K562 (cell line): ENCODE results near the gene MAST4. TPM values are rescaled to one million over a fixed set of nuclear protein-coding genes. Genes with fewer than 3 reads are reported as not detected.

Experiments
- ATAC-seq: fragments of 200-7000 bp; cut with Tn5 transposase; 3 replicates; pipeline ENCODE4 v1.9.1; 2020; ENCODE audit warnings: moderate library complexity
- BruUV-seq: library from RNA; stranded (reverse); fragments of 400-500 nt; replicated peaks from 2 replicates; lab custom pipeline; 2021; lab: Mats Ljungman, UMichigan
- CTCF ChIA-PET: fragments of 300-600 bp; formaldehyde crosslinking; extraction: SDS; loops from one replicate; lab custom pipeline; 2021; ENCODE audit warnings: low intra/inter-chr PET ratio; lab: Yijun Ruan, JAX
- POLR2A ChIA-PET: fragments of 300-600, 350-650 bp; sonication (Branson Sonifier 250); formaldehyde crosslinking; extraction: SDS; loops from one replicate; lab custom pipeline; 2021; ENCODE audit warnings: antibody characterized with exemption, inconsistent platforms; lab: Yijun Ruan, JAX
- DNase-seq, 4 experiments: peaks; one replicate each; pipeline versions ENCODE4 v3.0.0 to v3.0.0-alpha.2; 2011 to 2018; ENCODE audit warnings: low spot score in 3 of 4, mixed read lengths in 3 of 4; ENCODE audit errors: extremely low read depth in 1 of 4
- FAIRE-seq: peaks from 2 replicates; lab custom pipeline; 2011; peaks lifted over from hg19 to GRCh38; lab: Jason Lieb, UNC
- H2AFZ ChIP-seq: 2 replicates; pipeline ENCODE4 v1.6.0; 2011; ENCODE audit warnings: low read depth, low read length, control low read depth, inconsistent platforms
- H3K27ac ChIP-seq: fragments of 200-600 bp; 3 replicates; pipeline ENCODE4 v1.8.0; 2011; ENCODE audit warnings: low read depth, mild to moderate bottlenecking, control low read depth, inconsistent platforms, low read length, moderate library complexity, mixed read lengths; ENCODE audit errors: extremely low read depth
- H3K27me3 ChIP-seq, 2 experiments: fragments of 300-600 bp in 1 of 2; 2 replicates in 1 of 2; 3 replicates in 1 of 2; pipeline versions ENCODE4 v1.6.0 to v1.8.0; 2011; ENCODE audit warnings: inconsistent platforms in 2 of 2, low read length in 2 of 2, mild to moderate bottlenecking in 1 of 2, mixed read lengths in 1 of 2, moderate library complexity in 1 of 2; ENCODE audit not compliant: control insufficient read depth in 2 of 2, insufficient read depth in 2 of 2
- H3K36me3 ChIP-seq: fragments of 300-600 bp; 3 replicates; pipeline ENCODE4 v1.8.0; 2011; ENCODE audit warnings: mild to moderate bottlenecking, low read length, inconsistent platforms; ENCODE audit not compliant: control insufficient read depth, insufficient read depth
- H3K4me1 ChIP-seq, 2 experiments: fragments of 200-600 bp in 1 of 2; replicated peaks in 1 of 2; 2 replicates in 1 of 2; 3 replicates in 1 of 2; pipeline versions ENCODE4 v1.5.1 to v1.8.0; 2011; ENCODE audit warnings: inconsistent platforms in 2 of 2, low read length in 2 of 2, mild to moderate bottlenecking in 1 of 2, mixed read lengths in 1 of 2, moderate library complexity in 1 of 2; ENCODE audit not compliant: control insufficient read depth in 2 of 2, insufficient read depth in 2 of 2
- H3K4me2 ChIP-seq: 2 replicates; pipeline ENCODE4 v1.6.1; 2011; ENCODE audit warnings: low read length, control low read depth, inconsistent platforms, mixed read lengths; ENCODE audit not compliant: insufficient read depth
- H3K4me3 ChIP-seq: fragments of 200-600 bp; sonication (generic), shearing (Covaris generic); 2 replicates; pipeline ENCODE4 v1.5.1; 2016; ENCODE audit warnings: control low read depth, inconsistent platforms
- H3K79me2 ChIP-seq: fragments of 200-600 bp; 3 replicates; pipeline ENCODE4 v1.8.0; 2011; ENCODE audit warnings: low read length, inconsistent platforms; ENCODE audit not compliant: control insufficient read depth, insufficient read depth
- H3K9ac ChIP-seq, 2 experiments: 2 replicates each; pipeline versions ENCODE4 v1.6.0 to v1.6.1; 2011; ENCODE audit warnings: low read depth in 2 of 2, low read length in 2 of 2, control low read depth in 1 of 2, inconsistent platforms in 1 of 2, mild to moderate bottlenecking in 1 of 2, mixed read lengths in 1 of 2; ENCODE audit not compliant: insufficient read depth in 1 of 2
- H3K9me1 ChIP-seq: one replicate; pipeline ENCODE4 v1.6.0; 2011; ENCODE audit warnings: inconsistent platforms, mild to moderate bottlenecking, low read length, moderate library complexity; ENCODE audit not compliant: control insufficient read depth, insufficient read depth
- H3K9me3 ChIP-seq: replicated peaks from 2 replicates; pipeline ENCODE4 v1.5.1; 2011; ENCODE audit warnings: low read depth, low read length, inconsistent platforms; ENCODE audit not compliant: control insufficient read depth, insufficient read depth
- H4K20me1 ChIP-seq: replicated peaks from 2 replicates; pipeline ENCODE4 v1.6.1; 2011; ENCODE audit warnings: low read length, inconsistent platforms, mixed read lengths; ENCODE audit not compliant: control insufficient read depth, insufficient read depth
- ELK1 ChIP-seq: sonication (generic); formaldehyde crosslinking; IDR thresholded peaks from 2 replicates; pipeline ENCODE4 v1.8.1; 2022; ENCODE audit warnings: missing genetic modification reagents
- ETV1 ChIP-seq: fragments of 450-650 bp; conservative IDR thresholded peaks from 2 replicates; pipeline ENCODE4 v1.6.1; 2016; ENCODE audit warnings: missing genetic modification characterization, control low read depth, low read depth, missing compliant biosample characterization
- FOXO4 ChIP-seq: fragments of 450-650 bp; formaldehyde crosslinking; IDR thresholded peaks from 2 replicates; pipeline ENCODE4 v1.4.0; 2020; ENCODE audit warnings: mild to moderate bottlenecking, moderate library complexity
- HMBOX1 ChIP-seq: sonication (generic); IDR thresholded peaks from 2 replicates; pipeline ENCODE4 v1.6.1; 2016
- POLR2AphosphoS5 ChIP-seq: IDR thresholded peaks from 2 replicates; pipeline ENCODE4 v1.6.1; 2011; ENCODE audit warnings: mild to moderate bottlenecking, low read depth, low read length, moderate library complexity; ENCODE audit not compliant: control insufficient read depth, insufficient read depth
- ZNF316 ChIP-seq: fragments of 450-650 bp; IDR thresholded peaks from 2 replicates; pipeline ENCODE4 v1.6.1; 2016
- WGBS: fragments of 100-300 bp; shearing (Covaris generic); methylation state at CpG from one replicate; pipeline ENCODE4 v1.1.6; 2016; ENCODE audit warnings: low coverage, mixed read lengths; ENCODE audit not compliant: insufficient coverage; ENCODE audit errors: missing lambda C conversion rate; 5-methylcytosine and 5-hydroxymethylcytosine counted together
- in situ Hi-C: fragments of 300-500 bp; cut with MboI; formaldehyde crosslinking; loops from 4 replicates; pipeline ENCODE4 v1.15.0; 2018; ENCODE audit warnings: inconsistent platforms, mixed read lengths
- intact Hi-C: fragments of 100-400 bp; cut with micrococcal nuclease; formaldehyde crosslinking; loops from 2 replicates; pipeline ENCODE4 v1.14.2; 2022
- polyA plus RNA-seq, 8 experiments: library from polyadenylated mRNA; depleted of rRNA in 4 of 8; stranded (reverse) in 5 of 8; unstranded in 3 of 8; fragments of >200 nt; fragmentation: Nextera tagmentation in 2 of 8; fragmentation: Illumina TruSeq in 1 of 8; extraction: Ambion mirVana in 2 of 8; extraction: Trizol in 1 of 8; gene quantifications; 2 replicates each; pipeline versions ENCODE4 v1.2.1 to v1.2.3, GENCODE V29; 2011 to 2014; ENCODE audit warnings: inconsistent platforms in 1 of 8, missing spikeins in 1 of 8
- total RNA-seq, 7 experiments: library from RNA; depleted of rRNA in 6 of 7; stranded (reverse); fragments of >200 nt in 6 of 7; fragmentation: Illumina TruSeq in 2 of 7; extraction: Trizol in 2 of 7; gene quantifications; 2 replicates each; pipeline versions ENCODE4 v1.2.1 to v1.2.3, GENCODE V29; 2011 to 2021; ENCODE audit warnings: low replicate concordance in 1 of 7

MAST4 gene
- total and polyA plus RNA-seq, 9 of the 15 experiments (the other 6 are each of a cell fraction or from before 2014, with no cell fraction given): 0.88 to 10.1 (median 5.2) TPM

- Histone ChIP-seq H3K27me3 (no peaks in the 10 kb centered on the region), H3K9me1 (peaks cover 4% of the 10 kb centered on the region), H3K9me3 (no peaks in the 10 kb centered on the region), H3K4me1 (peaks cover 0 to 45% of the 10 kb centered on the region in 2 experiments; a peak in 4 of 5 replicates)
- in situ Hi-C loops (no loop called here), intact Hi-C loops (no loop called here)
- DNase-seq (no peak), FAIRE-seq (no peak), ATAC-seq (no peak)
- no TSS peak for BruUV-seq
- no peak for TF ChIP-seq FOXO4 (CRISPR knock-in tag)
- TF ChIP-seq ZNF316: no peak
- TF ChIP-seq POLR2AphosphoS5: no peak
- TF ChIP-seq, all 486 proteins: peak for 0
- WGBS: 27% methylated on average over 1 of the region's 1 CpG
- Histone ChIP-seq H3K36me3 (no peaks in the 10 kb centered on the region; the same call in 2 of the 3 replicates), H3K4me3 (no peak overlapping the region), H3K9ac (no peak overlapping the region), H3K4me2 (no peak overlapping the region), H3K79me2 (peaks cover 75% of the 10 kb centered on the region), H3K27ac (no peak overlapping the region), H4K20me1 (no peaks in the 10 kb centered on the region), H2AFZ (no peak overlapping the region)
- ChIA-PET CTCF (interaction anchor here (0.6 kb wide), 1 partner anchor 26 kb away, joined by 3 read pairs; no protein-coding TSS in a partner anchor), POLR2A (interaction anchor here (4.1 kb wide), 1 partner anchor 9 kb away, joined by 28 read pairs; no protein-coding TSS in a partner anchor)
Observed at GRCh38 chr5:67013719-67014118, 417.5 kb downstream of the MAST4 start.

GRCh38 chr5:67014191-67014590, 418.0 kb downstream of the MAST4 start:
- Histone ChIP-seq H3K4me3 (no peak overlapping the region), H2AFZ (no peak overlapping the region), H3K27me3 (no peaks in the 10 kb centered on the region), H3K36me3 (no peaks in the 10 kb centered on the region; the same call in 2 of the 3 replicates), H3K4me1 (peaks cover 0 to 42% of the 10 kb centered on the region in 2 experiments; a peak in 4 of 5 replicates), H3K9ac (no peak overlapping the region), H3K27ac (no peak overlapping the region), H3K4me2 (no peak overlapping the region), H3K9me1 (peaks cover 4% of the 10 kb centered on the region), H3K9me3 (no peaks in the 10 kb centered on the region), H3K79me2 (peaks cover 70% of the 10 kb centered on the region), H4K20me1 (no peaks in the 10 kb centered on the region)
- ChIA-PET CTCF (interaction anchor here (0.6 kb wide), 1 partner anchor 26 kb away, joined by 3 read pairs; no protein-coding TSS in a partner anchor), POLR2A (interaction anchor here (4.1 kb wide), 1 partner anchor 9 kb away, joined by 28 read pairs; no protein-coding TSS in a partner anchor)
- ATAC-seq (no peak), DNase-seq (no peak), FAIRE-seq (no peak)
- in situ Hi-C loops: no loop called here
- WGBS: 92% methylated on average over 5 of the region's 5 CpGs
- TF ChIP-seq ETV1 (no peak), ELK1 (CRISPR knock-in tag) (no peak), HMBOX1 (0 out of 2 replicates have a peak, but pooled peaks have one; percentile 31)
- intact Hi-C loops: no loop called here
- no TSS peak for BruUV-seq
